ENCODE measurements around the gene MROH2A.

DNA sequence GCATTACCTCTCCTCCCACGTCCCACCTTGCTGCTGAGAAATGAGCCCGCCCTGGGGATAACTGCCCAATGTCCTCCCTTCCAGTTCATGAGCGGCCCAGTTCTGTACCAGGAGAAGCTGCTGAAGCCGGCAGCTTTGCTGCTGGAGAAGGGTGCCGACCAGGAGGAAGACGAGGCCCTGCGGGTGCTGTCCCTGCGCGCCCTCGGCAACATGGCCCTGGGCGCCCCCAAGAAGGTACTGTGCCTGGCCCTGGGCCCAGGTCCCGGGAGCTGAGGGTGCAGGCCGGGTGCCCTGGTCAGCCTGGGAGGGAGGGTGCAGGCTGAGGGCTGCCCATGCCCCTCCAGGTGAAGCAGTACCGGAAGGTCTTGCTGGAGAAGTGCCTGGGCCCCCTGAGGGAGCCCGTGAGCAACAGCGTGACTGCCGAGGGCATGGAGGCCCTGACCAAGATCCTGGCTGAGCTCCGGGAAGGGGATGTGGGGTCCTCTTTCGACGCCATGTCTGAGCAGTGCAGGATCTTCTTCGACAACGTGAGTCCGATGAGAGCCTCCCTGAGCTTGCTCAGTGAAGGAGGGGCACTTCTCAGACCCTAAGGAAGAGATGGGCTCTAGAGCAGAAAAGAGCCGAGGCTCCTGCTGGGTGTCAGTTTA is 50.5 kb downstream of the MROH2A start:
- TF ChIP-seq CTCF (IDR thresholded peaks at IDR 0.05; ENCODE audit: low read depth, low read length): no peak
- no peak for TF ChIP-seq EZH2phosphoT487 (IDR thresholded peaks at IDR 0.05; ENCODE audit: low read depth)
